HEK293T (cell line): ENCODE data around the gene CEP83.

Source experiments
- CTCF ChIA-PET: fragments of 350-600 bp; formaldehyde crosslinking; extraction: SDS; loops from one replicate; lab custom pipeline; 2021; ENCODE audit warnings: antibody characterized with exemption, inconsistent platforms; lab: Yijun Ruan, JAX
- POLR2A ChIA-PET: fragments of 350-600 bp; formaldehyde crosslinking; extraction: SDS; loops from one replicate; lab custom pipeline; 2020; ENCODE audit warnings: antibody characterized with exemption, inconsistent platforms; lab: Yijun Ruan, JAX
- DNase-seq: peaks from one replicate; pipeline ENCODE4 v3.0.0; 2012; ENCODE audit warnings: mixed read lengths; ENCODE audit errors: extremely low spot score
- ARNT ChIP-seq: fragments of 450-650 bp; IDR thresholded peaks from 2 replicates; pipeline ENCODE4 v1.6.1; 2017; ENCODE audit warnings: mild to moderate bottlenecking
- BHLHE40 ChIP-seq: fragments of 450-650 bp; IDR thresholded peaks from 2 replicates; pipeline ENCODE4 v1.6.1; 2016; ENCODE audit warnings: mild to moderate bottlenecking, moderate library complexity, borderline replicate concordance
- CTBP1 ChIP-seq: fragments of 450-650 bp; IDR thresholded peaks from 2 replicates; pipeline ENCODE4 v1.6.1; 2016; ENCODE audit warnings: borderline replicate concordance
- ELF4 ChIP-seq: fragments of 450-650 bp; IDR thresholded peaks from 2 replicates; pipeline ENCODE4 v1.6.1; 2017; ENCODE audit warnings: antibody characterized with exemption
- FOXA1 ChIP-seq: fragments of 450-650 bp; IDR thresholded peaks from 2 replicates; pipeline ENCODE4 v1.6.1; 2016; ENCODE audit warnings: mild to moderate bottlenecking
- FOXK2 ChIP-seq: fragments of 450-650 bp; IDR thresholded peaks from 2 replicates; pipeline ENCODE4 v1.6.1; 2016; ENCODE audit warnings: mild to moderate bottlenecking
- FOXM1 ChIP-seq: fragments of 450-650 bp; IDR thresholded peaks from 2 replicates; pipeline ENCODE4 v1.6.1; 2017; ENCODE audit warnings: mild to moderate bottlenecking, borderline replicate concordance
- HDGF ChIP-seq: fragments of 450-650 bp; IDR thresholded peaks from 2 replicates; pipeline ENCODE4 v1.6.1; 2017; ENCODE audit warnings: antibody characterized with exemption, borderline replicate concordance
- L3MBTL2 ChIP-seq: fragments of 450-650 bp; conservative IDR thresholded peaks from 2 replicates; pipeline ENCODE4 v1.6.1; 2016; ENCODE audit warnings: mild to moderate bottlenecking
- LEF1 ChIP-seq: fragments of 450-650 bp; IDR thresholded peaks from 2 replicates; pipeline ENCODE4 v1.6.1; 2017; ENCODE audit warnings: mild to moderate bottlenecking, borderline replicate concordance
- NFRKB ChIP-seq: fragments of 450-650 bp; IDR thresholded peaks from 2 replicates; pipeline ENCODE4 v1.6.1; 2016; ENCODE audit warnings: mild to moderate bottlenecking, moderate library complexity
- SP1 ChIP-seq: fragments of 450-650 bp; IDR thresholded peaks from 2 replicates; pipeline ENCODE4 v1.6.1; 2017
- SUZ12 ChIP-seq: fragments of 450-650 bp; IDR thresholded peaks from 2 replicates; pipeline ENCODE4 v1.6.1; 2016; ENCODE audit warnings: mild to moderate bottlenecking
- TARDBP ChIP-seq: fragments of 450-650 bp; IDR thresholded peaks from 2 replicates; pipeline ENCODE4 v1.6.1; 2016
- ZNF384 ChIP-seq: fragments of 450-650 bp; IDR thresholded peaks from 2 replicates; pipeline ENCODE4 v1.6.1; 2016
- TF ChIP-seq, protein P1 (sequence below): fragments of 450-650 bp; IDR thresholded peaks from 2 replicates; pipeline ENCODE4 v1.6.1; 2016

CEP83 gene

DNA sequence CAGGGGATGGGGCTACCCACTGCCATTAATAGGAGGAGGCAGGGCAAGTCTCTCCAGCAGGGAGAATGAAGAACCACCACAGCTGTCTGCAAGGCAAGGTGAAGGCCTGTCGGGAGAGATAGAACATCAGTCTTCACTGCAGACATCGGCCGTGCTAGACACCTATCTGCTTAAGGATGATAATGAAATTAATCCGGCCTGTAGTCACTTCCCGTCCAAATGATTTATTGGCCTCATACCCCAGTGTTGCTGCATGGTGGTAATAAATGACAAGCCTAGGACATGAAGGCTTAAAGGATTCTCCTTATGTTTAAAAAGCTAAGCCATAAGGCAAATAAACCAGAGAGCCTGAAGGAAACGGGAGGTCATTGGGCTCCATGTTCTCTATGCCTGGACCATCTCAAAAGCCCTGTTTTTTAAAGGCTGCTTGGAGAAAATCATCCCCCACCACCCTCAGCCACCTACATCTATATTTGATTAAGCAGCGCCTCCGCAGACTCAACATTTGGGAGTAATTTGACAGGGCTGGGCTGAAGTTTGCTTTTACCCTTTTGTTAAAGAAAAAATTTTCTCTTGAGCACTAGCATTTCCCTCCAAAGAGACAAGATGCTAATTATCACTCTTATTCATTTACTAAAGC is 173.6 kb downstream of the CEP83 start:
- TF ChIP-seq ZNF384 (no peak), FOXA1 (no peak), HDGF (no peak), ARNT (no peak), CTBP1 (no peak), LEF1 (no peak), NFRKB (no peak), BHLHE40 (no peak), FOXK2 (no peak), ELF4 (no peak), L3MBTL2 (no peak)
- TF ChIP-seq, protein P1, sequence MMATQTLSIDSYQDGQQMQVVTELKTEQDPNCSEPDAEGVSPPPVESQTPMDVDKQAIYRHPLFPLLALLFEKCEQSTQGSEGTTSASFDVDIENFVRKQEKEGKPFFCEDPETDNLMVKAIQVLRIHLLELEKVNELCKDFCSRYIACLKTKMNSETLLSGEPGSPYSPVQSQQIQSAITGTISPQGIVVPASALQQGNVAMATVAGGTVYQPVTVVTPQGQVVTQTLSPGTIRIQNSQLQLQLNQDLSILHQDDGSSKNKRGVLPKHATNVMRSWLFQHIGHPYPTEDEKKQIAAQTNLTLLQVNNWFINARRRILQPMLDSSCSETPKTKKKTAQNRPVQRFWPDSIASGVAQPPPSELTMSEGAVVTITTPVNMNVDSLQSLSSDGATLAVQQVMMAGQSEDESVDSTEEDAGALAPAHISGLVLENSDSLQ = no peak
- no peak for DNase-seq
- ChIA-PET POLR2A (no interaction called here), CTCF (no interaction called here)

DNA sequence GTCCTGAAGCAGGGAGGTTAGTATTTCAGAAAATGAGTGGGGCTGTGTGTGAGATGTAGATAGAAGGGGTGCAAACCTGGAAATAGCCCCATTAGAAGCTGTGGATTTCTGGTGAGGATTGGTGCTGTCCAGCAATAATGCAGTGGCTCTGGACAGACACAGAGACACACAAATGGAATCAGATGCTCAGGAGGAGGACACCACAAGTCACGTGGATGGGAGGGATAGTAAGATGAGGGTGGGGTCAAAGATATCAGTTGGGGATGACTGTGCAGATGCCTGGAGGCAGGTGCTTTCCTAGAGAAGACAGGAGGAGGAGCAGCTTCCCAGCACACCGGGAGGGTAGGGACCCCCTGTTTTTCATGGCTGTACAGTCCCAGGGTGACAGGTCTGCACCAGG is 174.8 kb downstream of the CEP83 start:
- ChIA-PET POLR2A (no interaction called here), CTCF (no interaction called here)
- TF ChIP-seq HDGF (no peak), ARNT (no peak), NFRKB (no peak), FOXM1 (no peak), FOXK2 (no peak), ZNF384 (no peak), TARDBP (no peak), BHLHE40 (no peak), L3MBTL2 (no peak), LEF1 (no peak), ELF4 (no peak), SP1 (no peak), CTBP1 (no peak), FOXA1 (no peak), SUZ12 (no peak)
- TF ChIP-seq, protein P1 = no peak
- no peak for DNase-seq

DNA sequence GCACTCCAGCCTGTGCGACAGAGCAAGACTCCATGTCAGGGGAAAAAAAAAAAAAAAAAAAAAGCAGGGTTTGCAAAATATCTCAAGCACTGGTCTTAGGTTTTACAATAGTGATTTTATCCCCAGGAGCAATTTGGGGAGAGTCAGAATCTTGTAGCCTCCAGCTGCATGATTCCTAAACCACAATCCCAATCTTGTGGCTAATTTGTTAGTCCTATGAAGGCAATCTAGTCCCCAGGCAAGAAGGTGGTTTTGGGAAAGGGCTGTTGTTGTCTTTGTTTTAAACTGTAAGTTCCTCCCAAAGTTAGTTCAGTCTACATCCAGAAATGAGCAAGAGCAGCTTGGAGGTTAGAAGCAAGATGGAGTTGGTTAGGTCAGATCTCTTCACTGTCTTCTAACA is 175.6 kb downstream of the CEP83 start:
- POLR2A ChIA-PET = no interaction called here
- DNase-seq = no peak
- CTCF ChIA-PET = no interaction called here
- TF ChIP-seq FOXM1 (no peak), SP1 (no peak), L3MBTL2 (no peak), BHLHE40 (no peak), NFRKB (no peak), FOXA1 (no peak), ELF4 (no peak), CTBP1 (no peak), ARNT (no peak), HDGF (no peak), TARDBP (no peak), ZNF384 (no peak), SUZ12 (no peak)
- TF ChIP-seq, protein P1 = no peak

GRCh38 chr12:94282675-94283074 is 177.0 kb downstream of the CEP83 start:
- DNase-seq = no peak
- no peak for TF ChIP-seq FOXM1
- TF ChIP-seq SP1 = no peak
- TF ChIP-seq FOXK2 = no peak
- no peak for TF ChIP-seq LEF1
- TF ChIP-seq L3MBTL2 = no peak
- no peak for TF ChIP-seq BHLHE40
- no peak for TF ChIP-seq FOXA1
- no peak for TF ChIP-seq HDGF
- no peak for TF ChIP-seq NFRKB
- TF ChIP-seq SUZ12 = no peak
- CTCF ChIA-PET = interaction anchor here (0.6 kb wide), 1 partner anchor 132 kb away, joined by 4 read pairs; no protein-coding TSS in a partner anchor
- POLR2A ChIA-PET = no interaction called here

GRCh38 chr12:94280063-94280462 is 179.6 kb downstream of the CEP83 start:
- DNase-seq = no peak
- no peak for TF ChIP-seq FOXA1
- TF ChIP-seq HDGF = no peak
- no peak for TF ChIP-seq ZNF384
- no peak for TF ChIP-seq FOXK2
- TF ChIP-seq SP1 = no peak
- no peak for TF ChIP-seq BHLHE40
- CTCF ChIA-PET = no interaction called here
- POLR2A ChIA-PET = no interaction called here

DNA sequence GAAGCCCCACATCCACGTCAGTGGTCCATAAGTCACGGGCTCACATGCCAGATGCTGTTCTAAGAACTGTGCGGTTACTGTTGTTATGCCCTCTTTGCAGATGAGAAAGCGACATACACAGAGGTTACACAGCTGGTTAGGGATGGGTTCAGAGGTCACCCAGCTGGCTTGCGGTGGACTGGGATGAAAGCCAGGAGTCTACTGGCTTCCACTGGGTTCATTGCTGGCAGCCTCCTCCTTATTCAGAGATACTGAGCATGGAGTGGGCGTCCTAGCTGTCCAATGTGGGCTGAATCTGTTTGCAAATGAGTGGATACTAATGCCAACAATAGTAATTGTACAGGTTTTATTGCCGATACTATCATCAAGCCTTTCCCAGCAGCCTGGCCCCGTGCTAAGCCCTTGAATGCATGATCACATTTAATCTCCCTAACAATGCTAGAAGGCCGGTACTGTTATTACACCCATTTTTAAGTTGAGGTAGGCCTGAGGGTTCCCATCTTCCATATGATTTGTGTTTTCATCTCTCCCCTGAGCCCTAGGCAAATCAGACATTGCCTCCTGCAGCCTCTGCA is 182.2 kb downstream of the CEP83 start:
- ChIA-PET CTCF (no interaction called here), POLR2A (no interaction called here)
- no peak for TF ChIP-seq NFRKB
- no peak for TF ChIP-seq ZNF384
- TF ChIP-seq TARDBP = no peak
- DNase-seq = no peak
